HepG2 (cell line): ENCODE measurements around the gene TAOK3. TPM values are rescaled to one million over a fixed set of nuclear protein-coding genes. Genes with fewer than 3 reads are reported as not detected.

Experiments
- ATAC-seq: fragments of 200-7000 bp; cut with Tn5 transposase; 3 replicates; pipeline ENCODE4 v1.9.1; 2020; ENCODE audit warnings: mild to moderate bottlenecking, moderate library complexity
- Bru-seq: library from RNA; stranded (reverse); fragments of 400-500 nt; gene quantifications from one replicate; lab custom pipeline; 2021; lab: Mats Ljungman, UMichigan
- BruChase-seq, 2 experiments: library from RNA; stranded (reverse); fragments of 400-500 nt; gene quantifications; one replicate each; lab custom pipeline; 2021; lab: Mats Ljungman, UMichigan
- BruUV-seq: library from RNA; stranded (reverse); fragments of 400-500 nt; replicated peaks from 2 replicates; lab custom pipeline; 2021; lab: Mats Ljungman, UMichigan
- CTCF ChIA-PET: fragments of 300-600 bp; formaldehyde crosslinking; extraction: SDS; loops from one replicate; lab custom pipeline; 2021; ENCODE audit warnings: low total read pairs, inconsistent platforms, low intra/inter-chr PET ratio; lab: Yijun Ruan, JAX
- POLR2A ChIA-PET: fragments of 350-600 bp; sonication (Branson Sonifier 250); formaldehyde crosslinking; loops from one replicate; lab custom pipeline; 2020; ENCODE audit warnings: antibody characterized with exemption, inconsistent platforms; lab: Yijun Ruan, JAX
- DNase-seq: peaks from one replicate; pipeline ENCODE4 v3.0.0-alpha.2; 2015; ENCODE audit warnings: low spot score
- FAIRE-seq: peaks from 3 replicates; lab custom pipeline; 2011; peaks lifted over from hg19 to GRCh38; lab: Jason Lieb, UNC
- H2AFZ ChIP-seq: one replicate; pipeline ENCODE4 v1.6.1; 2011; ENCODE audit warnings: low read length, inconsistent platforms
- H3K27ac ChIP-seq: fragments of 300-600 bp; 3 replicates; pipeline ENCODE4 v1.8.0; 2011; ENCODE audit warnings: mixed run types, mild to moderate bottlenecking, mixed read lengths, low read length, inconsistent platforms; ENCODE audit not compliant: insufficient read depth; ENCODE audit errors: extremely low read length
- H3K27me3 ChIP-seq, 2 experiments: fragments of 200-600 bp in 1 of 2; 2 replicates in 1 of 2; 3 replicates in 1 of 2; pipeline versions ENCODE4 v1.6.0 to v1.8.0; 2011; ENCODE audit warnings: low read length in 2 of 2, mild to moderate bottlenecking in 2 of 2, moderate library complexity in 2 of 2, inconsistent platforms in 1 of 2; ENCODE audit not compliant: insufficient read depth in 2 of 2, control insufficient read depth in 1 of 2
- H3K36me3 ChIP-seq, 2 experiments: fragments of 200-600 bp in 1 of 2; replicated peaks in 1 of 2; 2 replicates in 1 of 2; 3 replicates in 1 of 2; pipeline versions ENCODE4 v1.5.1 to v1.8.0; 2011; ENCODE audit warnings: low read length in 2 of 2, inconsistent platforms in 1 of 2; ENCODE audit not compliant: insufficient read depth in 2 of 2, control insufficient read depth in 1 of 2
- H3K4me1 ChIP-seq: 2 replicates; pipeline ENCODE4 v1.5.1; 2012; ENCODE audit warnings: low read length, inconsistent platforms; ENCODE audit not compliant: insufficient read depth
- H3K4me2 ChIP-seq: 2 replicates; pipeline ENCODE4 v1.6.0; 2011; ENCODE audit warnings: low read depth, low read length, inconsistent platforms
- H3K4me3 ChIP-seq, 3 experiments: fragments of 200-600 bp in 1 of 3; sonication (generic), shearing (Covaris generic) in 1 of 3; replicated peaks in 1 of 3; 2 replicates each; pipeline ENCODE4 v1.5.1; 2011 to 2016; ENCODE audit warnings: low read length in 3 of 3, inconsistent platforms in 2 of 3, low read depth in 2 of 3, mild to moderate bottlenecking in 2 of 3, control low read depth in 1 of 3, mixed read lengths in 1 of 3; ENCODE audit not compliant: insufficient read depth in 1 of 3
- H3K79me2 ChIP-seq: one replicate; pipeline ENCODE4 v1.6.1; 2011; ENCODE audit warnings: low read length, inconsistent platforms; ENCODE audit not compliant: insufficient read depth
- H3K9ac ChIP-seq: 2 replicates; pipeline ENCODE4 v1.6.0; 2011; ENCODE audit warnings: mild to moderate bottlenecking, low read depth, low read length, inconsistent platforms; ENCODE audit not compliant: insufficient read depth
- H3K9me3 ChIP-seq: 2 replicates; pipeline ENCODE4 v1.5.1; 2012; ENCODE audit warnings: mild to moderate bottlenecking, low read length
- H4K20me1 ChIP-seq: 2 replicates; pipeline ENCODE4 v1.6.0; 2011; ENCODE audit warnings: inconsistent platforms, mild to moderate bottlenecking, low read length, moderate library complexity; ENCODE audit not compliant: insufficient read depth
- CCDC6 ChIP-seq: sonication (generic); formaldehyde crosslinking; IDR thresholded peaks from 2 replicates; pipeline ENCODE4 v1.8.1; 2022; ENCODE audit warnings: mild to moderate bottlenecking, missing genetic modification reagents, moderate library complexity
- CSRNP1 ChIP-seq: sonication (generic); formaldehyde crosslinking; IDR thresholded peaks from 2 replicates; pipeline ENCODE4 v1.8.1; 2023; ENCODE audit warnings: mild to moderate bottlenecking, missing genetic modification reagents
- ELF4 ChIP-seq: sonication (generic); formaldehyde crosslinking; IDR thresholded peaks from 2 replicates; pipeline ENCODE4 v1.5.0; 2020; ENCODE audit warnings: missing genetic modification reagents, mild to moderate bottlenecking, moderate library complexity, borderline replicate concordance
- GRHL1 ChIP-seq: sonication (generic); formaldehyde crosslinking; conservative IDR thresholded peaks from 2 replicates; pipeline ENCODE4 v1.8.0; 2022; ENCODE audit warnings: missing genetic modification reagents
- NFKBIZ ChIP-seq: IDR thresholded peaks from 2 replicates; pipeline ENCODE4 v1.6.1; 2018; ENCODE audit warnings: missing genetic modification reagents, missing compliant biosample characterization
- REPIN1 ChIP-seq: sonication (generic); formaldehyde crosslinking; IDR thresholded peaks from 2 replicates; pipeline ENCODE4 v1.8.0; 2022; ENCODE audit warnings: missing genetic modification reagents, low read depth, mild to moderate bottlenecking, borderline replicate concordance
- TIGD3 ChIP-seq: sonication (generic); formaldehyde crosslinking; IDR thresholded peaks from 2 replicates; pipeline ENCODE4 v1.5.1; 2020; ENCODE audit warnings: mild to moderate bottlenecking, missing genetic modification reagents, borderline replicate concordance
- ZBTB8A ChIP-seq: sonication (generic); formaldehyde crosslinking; IDR thresholded peaks from 2 replicates; pipeline ENCODE4 v1.4.0; 2020; ENCODE audit warnings: mild to moderate bottlenecking, low read depth, missing genetic modification reagents, borderline replicate concordance
- ZMYM4 ChIP-seq: sonication (generic); formaldehyde crosslinking; IDR thresholded peaks from 2 replicates; pipeline ENCODE4 v1.8.1; 2023; ENCODE audit warnings: mild to moderate bottlenecking, missing genetic modification reagents
- WGBS: methylation state at CpG from one replicate; pipeline ENCODE4 v1.1.6; 2017; ENCODE audit warnings: low lambda C conversion rate; 5-methylcytosine and 5-hydroxymethylcytosine counted together
- in situ Hi-C: cut with HindIII; loops from 2 replicates; pipeline ENCODE4 v1.10.0; 2017; ENCODE audit warnings: low pct_unique_long_range_greater_than_20kb; ENCODE audit not compliant: extremely low pct_ligation_motif_present
- intact Hi-C: fragments of 100-400 bp; cut with micrococcal nuclease; formaldehyde crosslinking; loops from one replicate; pipeline ENCODE4 v1.10.0; 2022; ENCODE audit not compliant: unreplicated experiment
- long read RNA-seq, 2 experiments: library from RNA in 1 of 2; library from polyadenylated mRNA in 1 of 2; stranded (forward) in 1 of 2; unstranded in 1 of 2; transcript quantifications; one replicate each; pipeline ENCODE4 v2.0.0, GENCODE V29; 2019 to 2022
- polyA minus RNA-seq, 3 experiments: library from RNA; depleted of rRNA, polyadenylated mRNA; stranded (reverse); fragments of >200 nt; gene quantifications; 2 replicates each; pipeline ENCODE4 v1.2.3, GENCODE V29; 2011; ENCODE audit warnings: low replicate concordance in 1 of 3
- polyA plus RNA-seq, 8 experiments: library from polyadenylated mRNA; depleted of rRNA in 3 of 8; stranded (reverse) in 7 of 8; unstranded in 1 of 8; fragments of >200 nt; fragmentation: Illumina TruSeq in 4 of 8; extraction: Trizol in 4 of 8; gene quantifications; 2 replicates each; pipeline versions ENCODE4 v1.2.1 to v1.2.3, GENCODE V29; 2011 to 2016; ENCODE audit warnings: low read depth in 4 of 8, missing spikeins in 1 of 8, mixed read lengths in 1 of 8; ENCODE audit not compliant: insufficient read depth in 1 of 8
- total RNA-seq, 5 experiments: library from RNA; depleted of rRNA; stranded (reverse); fragments of >200 nt; fragmentation: Illumina TruSeq; extraction: Trizol; gene quantifications; 2 replicates each; pipeline ENCODE4 v1.2.3, GENCODE V29; 2016; ENCODE audit warnings: low read depth in 1 of 5

The TAOK3 gene
- total RNA-seq (2016; rRNA removed; fragmentation: Illumina TruSeq; extraction: Trizol) (12.3 and 16.5 TPM in 2 replicates), polyA plus RNA-seq (2011; rRNA removed) (8.5 and 10.4 TPM in 2 replicates), polyA minus RNA-seq (2011; rRNA and poly(A)+ RNA removed; ENCODE audit: low replicate concordance) (20.1 and 23.9 TPM in 2 replicates), Bru-seq, nascent RNA (percentile 59 among the genes with signal in this experiment), BruChase-seq, experiment 1, labeled RNA remaining after a 6-hour chase (percentile 66 among the genes with signal in this experiment), BruChase-seq, experiment 2, labeled RNA remaining after a 2-hour chase (percentile 59 among the genes with signal in this experiment)
- total RNA-seq (2016; cell fraction: cytosol; rRNA removed; fragmentation: Illumina TruSeq; extraction: Trizol; ENCODE audit: low read depth), result 2.5 and 3.7 TPM in 2 replicates
- 10.0 and 19.2 TPM in 2 replicates for total RNA-seq (2016; cell fraction: insoluble cytoplasmic fraction; rRNA removed; fragmentation: Illumina TruSeq; extraction: Trizol)
- total RNA-seq (2016; cell fraction: membrane; rRNA removed; fragmentation: Illumina TruSeq; extraction: Trizol), result 6.8 and 6.9 TPM in 2 replicates
- 14.9 and 15.7 TPM in 2 replicates for total RNA-seq (2016; cell fraction: nucleus; rRNA removed; fragmentation: Illumina TruSeq; extraction: Trizol)
- 5.9 and 11.1 TPM in 2 replicates for polyA plus RNA-seq (2011; cell fraction: cytosol; rRNA removed)
- 11.8 and 13.6 TPM in 2 replicates for polyA plus RNA-seq (2011; cell fraction: nucleus; rRNA removed)
- polyA plus RNA-seq (2012), result 9.5 and 10.2 TPM in 2 replicates
- 0.64 and 0.66 TPM in 2 replicates for polyA plus RNA-seq (2016; cell fraction: cytosol; fragmentation: Illumina TruSeq; extraction: Trizol; ENCODE audit: low read depth)
- polyA plus RNA-seq (2016; cell fraction: insoluble cytoplasmic fraction; fragmentation: Illumina TruSeq; extraction: Trizol; ENCODE audit: low read depth), result 19.3 and 19.4 TPM in 2 replicates
- 2.8 and 3.6 TPM in 2 replicates for polyA plus RNA-seq (2016; cell fraction: membrane; fragmentation: Illumina TruSeq; extraction: Trizol; ENCODE audit: low read depth)
- polyA plus RNA-seq (2016; cell fraction: nucleus; fragmentation: Illumina TruSeq; extraction: Trizol; ENCODE audit: insufficient read depth, low read depth), result 16.3 and 22.1 TPM in 2 replicates
- polyA minus RNA-seq (2011; cell fraction: cytosol; rRNA and poly(A)+ RNA removed), result 6.3 and 9.3 TPM in 2 replicates
- polyA minus RNA-seq (2011; cell fraction: nucleus; rRNA and poly(A)+ RNA removed), result 22.1 and 24.2 TPM in 2 replicates
- long read RNA-seq, experiment 1, full-length matches to known transcripts, result 4 of 15 reads
- long read RNA-seq, experiment 1, partial matches to known transcripts, result 10 of 15 reads
- long read RNA-seq, experiment 1, other reads (novel, unspliced or antisense), result 1 of 15 reads
- long read RNA-seq, experiment 2, full-length matches to known transcripts, result 3 of 16 reads
- long read RNA-seq, experiment 2, partial matches to known transcripts, result 4 of 16 reads
- long read RNA-seq, experiment 2, other reads (novel, unspliced or antisense), result 9 of 16 reads

GRCh38 chr12:118372541-118373495 is at the start of gene TAOK3:
TAOK3 (minus strand) TSS chr12:118372907; CDS start chr12:118255567, 117,340 bp downstream.
- peak; percentile 86 for ATAC-seq
- FAIRE-seq, result peak; percentile 81
- in situ Hi-C loops (loop anchor here (5.0 kb wide), 2 partner anchors 191 to 251 kb away; no protein-coding TSS in a partner anchor), intact Hi-C loops (loop anchor here (2.0 to 5.0 kb wide), 2 partner anchors 236 to 252 kb away; partner anchors contain the start of gene PEBP1)
- Histone ChIP-seq H3K9ac (peak within 1 kb of the TSS; percentile 79), H3K4me1 (peaks cover 35% of the 10 kb centered on the region), H2AFZ (no peak within 1 kb of the TSS), H3K79me2 (peaks cover 43% of the 10 kb centered on the region), H4K20me1 (peaks cover 4% of the 10 kb centered on the region; the same call in 1 of the 2 replicates), H3K4me3 (peak within 1 kb of the TSS; percentile 91 to 95 (median 94)), H3K27me3 (no peaks in the 10 kb centered on the region; a peak in 1 of 5 replicates), H3K4me2 (peak within 1 kb of the TSS; percentile 85), H3K36me3 (no peaks in the 10 kb centered on the region), H3K9me3 (no peaks in the 10 kb centered on the region), H3K27ac (peak within 1 kb of the TSS; percentile 97)
- ChIA-PET POLR2A (interaction anchor here (0.8 to 2.3 kb wide), 11 partner anchors 14 to 317 kb away, joined by 3 to 21 read pairs (median 4); partner anchors contain the start of genes PEBP1 and WSB2), CTCF (no interaction called here)
- under 1% methylated on average over 5 of the region's 75 CpGs for WGBS
- DNase-seq, result peak; percentile 98
- no TSS peak for BruUV-seq
- TF ChIP-seq CCDC6 (CRISPR knock-in tag) (0 out of 2 replicates have a peak, but pooled peaks have one; percentile 41), ZMYM4 (CRISPR knock-in tag) (peak; percentile 87), ELF4 (CRISPR knock-in tag) (peak; percentile 68), REPIN1 (CRISPR knock-in tag) (no peak; the same call in 1 of the 2 replicates), ZBTB8A (no peak), NFKBIZ (CRISPR knock-in tag) (peak; percentile 45; the same call in 1 of the 2 replicates), TIGD3 (CRISPR knock-in tag) (no peak), GRHL1 (CRISPR knock-in tag) (no peak), CSRNP1 (CRISPR knock-in tag) (no peak)
